Measurements from ENCODE around the gene RCC1. TPM values are rescaled to one million over a fixed set of nuclear protein-coding genes. Genes with fewer than 3 reads are reported as not detected.
"Not testable (repeated sequence)": the region's sequence is repeated elsewhere in the genome, so short reads cannot be mapped to it uniquely, and the experiment has no call there.

The RCC1 gene
- total RNA-seq, 1 donor from 2014 or later = 23.7 TPM

- H3K36me3 ChIP-seq (ENCODE audit: insufficient read depth, low read length) = peaks cover 11% of the 10 kb centered on the region
- no peak for FAIRE-seq
- no peaks in the 10 kb centered on the region for H3K4me1 Mint-ChIP-seq (ENCODE audit: low read depth, unreplicated experiment)
- H3K4me2 ChIP-seq (ENCODE audit: low read length) = no peak overlapping the region
- H2AFZ ChIP-seq (ENCODE audit: low read depth, low read length) = no peak overlapping the region
- no peak for DNase-seq (ENCODE audit: low read depth)
- H3K27ac ChIP-seq (ENCODE audit: low read depth, low read length) = no peak overlapping the region
- no peak overlapping the region for H3K27ac Mint-ChIP-seq (ENCODE audit: unreplicated experiment)
- H3K27me3 Mint-ChIP-seq (ENCODE audit: low read depth, unreplicated experiment) = no peaks in the 10 kb centered on the region
- H3K27me3 ChIP-seq (ENCODE audit: insufficient read depth, low read length) = no peaks in the 10 kb centered on the region
- H3K9ac ChIP-seq (ENCODE audit: low read length) = no peak overlapping the region
- no peak overlapping the region for H3K4me3 ChIP-seq (ENCODE audit: insufficient read depth, low read depth, low read length)
- H3K9me3 Mint-ChIP-seq (ENCODE audit: unreplicated experiment) = no peaks in the 10 kb centered on the region
- H3K4me3 Mint-ChIP-seq (ENCODE audit: unreplicated experiment) = no peak overlapping the region
- no peaks in the 10 kb centered on the region for H3K4me1 ChIP-seq (ENCODE audit: insufficient read depth, low read length)
- TF ChIP-seq EZH2 (IDR thresholded peaks at IDR 0.05; ENCODE audit: insufficient read depth, low read length) (no peak), CTCF (IDR thresholded peaks at IDR 0.05; ENCODE audit: insufficient read depth, low read depth, low read length) (no peak)
- H3K36me3 Mint-ChIP-seq (ENCODE audit: low read depth, unreplicated experiment) = peaks cover 9% of the 10 kb centered on the region
- no peaks in the 10 kb centered on the region for H3K9me3 ChIP-seq (ENCODE audit: insufficient read depth, low read depth, low read length)
- H4K20me1 ChIP-seq (ENCODE audit: insufficient read depth, low read length) = no peaks in the 10 kb centered on the region
- H3K79me2 ChIP-seq (ENCODE audit: insufficient read depth, low read length) = no peaks in the 10 kb centered on the region
Measured at GRCh38 chr1:28540651-28541050, 34.8 kb downstream of the RCC1 start.

GRCh38 chr1:28541414-28542015 is 35.7 kb downstream of the RCC1 start:
- FAIRE-seq = not testable (repeated sequence)

GRCh38 chr1:28545246-28545628 is 39.4 kb downstream of the RCC1 start:
- H4K20me1 ChIP-seq (ENCODE audit: insufficient read depth, low read length) = no peaks in the 10 kb centered on the region
- no peak overlapping the region for H3K9ac ChIP-seq (ENCODE audit: low read length)
- Mint-ChIP-seq H3K9me3 (ENCODE audit: unreplicated experiment) (no peaks in the 10 kb centered on the region), H3K4me1 (ENCODE audit: low read depth, unreplicated experiment) (no peaks in the 10 kb centered on the region), H3K27me3 (ENCODE audit: low read depth, unreplicated experiment) (no peaks in the 10 kb centered on the region), H3K36me3 (ENCODE audit: low read depth, unreplicated experiment) (no peaks in the 10 kb centered on the region), H3K27ac (ENCODE audit: unreplicated experiment) (no peak overlapping the region), H3K4me3 (ENCODE audit: unreplicated experiment) (no peak overlapping the region)
- no peak overlapping the region for H3K4me3 ChIP-seq (ENCODE audit: insufficient read depth, low read depth, low read length)
- no peaks in the 10 kb centered on the region for H3K36me3 ChIP-seq (ENCODE audit: insufficient read depth, low read length)
- no peaks in the 10 kb centered on the region for H3K79me2 ChIP-seq (ENCODE audit: insufficient read depth, low read length)
- H3K4me1 ChIP-seq (ENCODE audit: insufficient read depth, low read length) = no peaks in the 10 kb centered on the region
- no peak overlapping the region for H2AFZ ChIP-seq (ENCODE audit: low read depth, low read length)
- TF ChIP-seq CTCF (IDR thresholded peaks at IDR 0.05; ENCODE audit: insufficient read depth, low read depth, low read length) = no peak
- no peak for TF ChIP-seq EZH2 (IDR thresholded peaks at IDR 0.05; ENCODE audit: insufficient read depth, low read length)
- H3K27me3 ChIP-seq (ENCODE audit: insufficient read depth, low read length) = no peaks in the 10 kb centered on the region
- DNase-seq (ENCODE audit: low read depth) (no peak), FAIRE-seq (no peak)
- no peak overlapping the region for H3K27ac ChIP-seq (ENCODE audit: low read depth, low read length)
- H3K4me2 ChIP-seq (ENCODE audit: low read length) = no peak overlapping the region
- no peaks in the 10 kb centered on the region for H3K9me3 ChIP-seq (ENCODE audit: insufficient read depth, low read depth, low read length)

More at GRCh38 chr1:28541414-28542015, 35.7 kb downstream of the RCC1 start:
- H3K4me3 ChIP-seq (ENCODE audit: insufficient read depth, low read depth, low read length); H3K27ac ChIP-seq (ENCODE audit: low read depth, low read length); H3K27me3 Mint-ChIP-seq (ENCODE audit: low read depth, unreplicated experiment); H3K27ac Mint-ChIP-seq (ENCODE audit: unreplicated experiment); H3K27me3 ChIP-seq (ENCODE audit: insufficient read depth, low read length); H3K4me3 Mint-ChIP-seq (ENCODE audit: unreplicated experiment); H2AFZ ChIP-seq (ENCODE audit: low read depth, low read length); H3K4me1 Mint-ChIP-seq (ENCODE audit: low read depth, unreplicated experiment); H3K4me2 ChIP-seq (ENCODE audit: low read length); H3K79me2 ChIP-seq (ENCODE audit: insufficient read depth, low read length); H3K36me3 Mint-ChIP-seq (ENCODE audit: low read depth, unreplicated experiment); H3K9me3 ChIP-seq (ENCODE audit: insufficient read depth, low read depth, low read length); H3K9ac ChIP-seq (ENCODE audit: low read length); DNase-seq (ENCODE audit: low read depth); H4K20me1 ChIP-seq (ENCODE audit: insufficient read depth, low read length); H3K4me1 ChIP-seq (ENCODE audit: insufficient read depth, low read length); H3K9me3 Mint-ChIP-seq (ENCODE audit: unreplicated experiment): not testable (repeated sequence)
- peaks cover 11% of the 10 kb centered on the region for H3K36me3 ChIP-seq (ENCODE audit: insufficient read depth, low read length)
